Nephron (organoid): ENCODE results near the gene IPO13.

Experiments
- H3K27ac Mint-ChIP-seq, 3 experiments: 2 replicates each; pipeline ENCODE4 v1.8.0; 2020; ENCODE audit warnings: mixed read lengths in 3 of 3, mild to moderate bottlenecking in 2 of 3, moderate library complexity in 1 of 3
- H3K27me3 Mint-ChIP-seq: 2 replicates; pipeline ENCODE4 v1.8.0; 2021; ENCODE audit warnings: low read depth, mild to moderate bottlenecking, moderate library complexity, mixed read lengths
- H3K36me3 Mint-ChIP-seq: 2 replicates; pipeline ENCODE4 v1.8.0; 2020; ENCODE audit warnings: low read depth, mixed read lengths
- H3K4me1 Mint-ChIP-seq: 2 replicates; pipeline ENCODE4 v1.8.0; 2020; ENCODE audit warnings: mixed read lengths
- H3K4me3 Mint-ChIP-seq, 3 experiments: 2 replicates each; pipeline ENCODE4 v1.8.0; 2020; ENCODE audit warnings: mild to moderate bottlenecking in 3 of 3, mixed read lengths in 3 of 3, moderate library complexity in 2 of 3
- H3K9me3 Mint-ChIP-seq: 2 replicates; pipeline ENCODE4 v1.8.0; 2020; ENCODE audit warnings: mixed read lengths
- CTCF ChIP-seq, 3 experiments: fragments of 200-600 bp; sonication (generic); IDR thresholded peaks; one replicate each; pipeline ENCODE4 v1.5.0; 2021; ENCODE audit warnings: antibody characterized with exemption in 3 of 3; ENCODE audit not compliant: unreplicated experiment in 3 of 3

The IPO13 gene

GRCh38 chr1:43904660-43905551 is 41.8 kb upstream of the IPO13 start:
- peaks cover 11% of the 10 kb centered on the region for H3K36me3 Mint-ChIP-seq
- H3K27me3 Mint-ChIP-seq: peaks cover 5% of the 10 kb centered on the region
- H3K27ac Mint-ChIP-seq: no peak overlapping the region
- TF ChIP-seq CTCF (IDR thresholded peaks at IDR 0.05; ENCODE audit: unreplicated experiment in 3 of 3): no peak
- H3K9me3 Mint-ChIP-seq: no peaks in the 10 kb centered on the region
- no peak overlapping the region for H3K4me3 Mint-ChIP-seq
- peaks cover 4% of the 10 kb centered on the region for H3K4me1 Mint-ChIP-seq

- peaks cover 4% of the 10 kb centered on the region for H3K36me3 Mint-ChIP-seq
- H3K4me1 Mint-ChIP-seq: peaks cover 15% of the 10 kb centered on the region
- no peaks in the 10 kb centered on the region for H3K9me3 Mint-ChIP-seq
- no peak overlapping the region for H3K27ac Mint-ChIP-seq
- TF ChIP-seq CTCF (IDR thresholded peaks at IDR 0.05; ENCODE audit: unreplicated experiment in 3 of 3): no peak
- no peak overlapping the region for H3K4me3 Mint-ChIP-seq
- peaks cover 5% of the 10 kb centered on the region for H3K27me3 Mint-ChIP-seq
Measured at GRCh38 chr1:43908226-43908625, 38.5 kb upstream of the IPO13 start.

GRCh38 chr1:43908858-43909257 is 37.9 kb upstream of the IPO13 start:
- Mint-ChIP-seq H3K27me3 (peaks cover 5% of the 10 kb centered on the region), H3K4me3 (no peak overlapping the region), H3K4me1 (peaks cover 21% of the 10 kb centered on the region), H3K36me3 (peaks cover 4% of the 10 kb centered on the region), H3K27ac (no peak overlapping the region), H3K9me3 (no peaks in the 10 kb centered on the region)
- no peak for TF ChIP-seq CTCF (IDR thresholded peaks at IDR 0.05; ENCODE audit: unreplicated experiment in 3 of 3)

GRCh38 chr1:43910343-43910742 is 36.4 kb upstream of the IPO13 start:
- Mint-ChIP-seq H3K36me3 (peaks cover 4% of the 10 kb centered on the region), H3K4me3 (no peak overlapping the region)

GRCh38 chr1:43912607-43913006 is 34.1 kb upstream of the IPO13 start:
- Mint-ChIP-seq H3K9me3 (no peaks in the 10 kb centered on the region), H3K4me1 (peaks cover 23% of the 10 kb centered on the region), H3K27me3 (no peaks in the 10 kb centered on the region), H3K27ac (peak overlapping the region; percentile 33 to 70 (median 47)), H3K36me3 (peaks cover 4% of the 10 kb centered on the region), H3K4me3 (no peak overlapping the region)
- TF ChIP-seq CTCF (IDR thresholded peaks at IDR 0.05; ENCODE audit: unreplicated experiment in 3 of 3): no peak

More at GRCh38 chr1:43910343-43910742, 36.4 kb upstream of the IPO13 start:
- no peak overlapping the region for H3K27ac Mint-ChIP-seq
- peaks cover 23% of the 10 kb centered on the region for H3K4me1 Mint-ChIP-seq
- no peak for TF ChIP-seq CTCF (IDR thresholded peaks at IDR 0.05; ENCODE audit: unreplicated experiment in 3 of 3)
- H3K9me3 Mint-ChIP-seq: no peaks in the 10 kb centered on the region
- no peaks in the 10 kb centered on the region for H3K27me3 Mint-ChIP-seq

GRCh38 chr1:43913051-43913501 is 33.7 kb upstream of the IPO13 start:
- Mint-ChIP-seq H3K9me3 (no peaks in the 10 kb centered on the region), H3K27me3 (no peaks in the 10 kb centered on the region), H3K27ac (peak overlapping the region; percentile 33 to 70 (median 47)), H3K36me3 (peaks cover 2% of the 10 kb centered on the region), H3K4me3 (no peak overlapping the region), H3K4me1 (peaks cover 23% of the 10 kb centered on the region)
- no peak for TF ChIP-seq CTCF (IDR thresholded peaks at IDR 0.05; ENCODE audit: unreplicated experiment in 3 of 3)
